Suprapubic skin (tissue), 3 donors: ENCODE results near the gene SIGLEC9.

ENCODE experiments used
- CTCF ChIP-seq, 2 donors: fragments of 200-600 bp in 1 of 2; fragments of 450-650 bp in 1 of 2; sonication (generic) in 1 of 2; IDR thresholded peaks; one replicate each; pipeline ENCODE4 v1.5.1; 2016 to 2019; ENCODE audit warnings: antibody characterized with exemption in 2 of 2, mild to moderate bottlenecking in 1 of 2, moderate library complexity in 1 of 2
- POLR2A ChIP-seq, 2 donors: fragments of 450-650 bp; IDR thresholded peaks; one replicate each; pipeline ENCODE4 v1.6.1; 2017; ENCODE audit warnings: antibody characterized with exemption in 2 of 2, mild to moderate bottlenecking in 2 of 2, moderate library complexity in 2 of 2

- no peak for TF ChIP-seq CTCF (IDR thresholded peaks at IDR 0.05)
- no peak for TF ChIP-seq POLR2A (IDR thresholded peaks at IDR 0.05)
Observed at GRCh38 chr19:51131780-51132680, 7.3 kb downstream of the SIGLEC9 start.
